GM18870 (cell line): Measurements from ENCODE around the gene STMN3.
"Not testable (repeated sequence)": the region's sequence is repeated elsewhere in the genome, so short reads cannot be mapped to it uniquely, and the experiment has no call there.

ENCODE experiments used
- ATAC-seq: cut with Tn5 transposase; IDR thresholded peaks from one replicate; pipeline ENCODE4 v1.9.1; 2021; ENCODE audit warnings: moderate library complexity; ENCODE audit not compliant: unreplicated experiment

The STMN3 gene

GRCh38 chr20:63617876-63618265 is 35.4 kb downstream of the STMN3 start:
- no peak for ATAC-seq

- ATAC-seq, result no peak
Measured at GRCh38 chr20:63617092-63617875, 35.9 kb downstream of the STMN3 start.

GRCh38 chr20:63613863-63614594 is 39.2 kb downstream of the STMN3 start:
- ATAC-seq, result not testable (repeated sequence)

- ATAC-seq, result no peak
Measured at GRCh38 chr20:63612276-63612931, 40.8 kb downstream of the STMN3 start.

GRCh38 chr20:63611646-63612045 is 41.6 kb downstream of the STMN3 start:
- no peak for ATAC-seq

- ATAC-seq, result no peak
Measured at GRCh38 chr20:63610581-63611435, 42.4 kb downstream of the STMN3 start.

- no peak for ATAC-seq
Measured at GRCh38 chr20:63606686-63607085, 46.5 kb downstream of the STMN3 start.

- no peak for ATAC-seq
Measured at GRCh38 chr20:63602321-63602720, 50.9 kb downstream of the STMN3 start.

- ATAC-seq, result not testable (repeated sequence)
Measured at GRCh38 chr20:63601679-63602078, 51.5 kb downstream of the STMN3 start.

- ATAC-seq, result no peak
Measured at GRCh38 chr20:63599396-63600050, 53.7 kb downstream of the STMN3 start.

- ATAC-seq, result no peak
Measured at GRCh38 chr20:63598479-63599395, 54.5 kb downstream of the STMN3 start.

- ATAC-seq, result no peak
Measured at GRCh38 chr20:63597651-63598478, 55.4 kb downstream of the STMN3 start.

GRCh38 chr20:63596423-63596822 is 56.8 kb downstream of the STMN3 start:
- no peak for ATAC-seq

- ATAC-seq, result no peak
Measured at GRCh38 chr20:63595416-63596127, 57.7 kb downstream of the STMN3 start.

- no peak for ATAC-seq
Measured at GRCh38 chr20:63594043-63594561, 59.1 kb downstream of the STMN3 start.

GRCh38 chr20:63592661-63593060 is 60.6 kb downstream of the STMN3 start:
- ATAC-seq, result no peak

GRCh38 chr20:63591786-63592355 is 61.4 kb downstream of the STMN3 start:
- no peak for ATAC-seq
